ENCODE results near the gene CTNNA3.
"Not testable (repeated sequence)": the region's sequence is repeated elsewhere in the genome, so short reads cannot be mapped to it uniquely, and the experiment has no call there.

The CTNNA3 gene

DNA sequence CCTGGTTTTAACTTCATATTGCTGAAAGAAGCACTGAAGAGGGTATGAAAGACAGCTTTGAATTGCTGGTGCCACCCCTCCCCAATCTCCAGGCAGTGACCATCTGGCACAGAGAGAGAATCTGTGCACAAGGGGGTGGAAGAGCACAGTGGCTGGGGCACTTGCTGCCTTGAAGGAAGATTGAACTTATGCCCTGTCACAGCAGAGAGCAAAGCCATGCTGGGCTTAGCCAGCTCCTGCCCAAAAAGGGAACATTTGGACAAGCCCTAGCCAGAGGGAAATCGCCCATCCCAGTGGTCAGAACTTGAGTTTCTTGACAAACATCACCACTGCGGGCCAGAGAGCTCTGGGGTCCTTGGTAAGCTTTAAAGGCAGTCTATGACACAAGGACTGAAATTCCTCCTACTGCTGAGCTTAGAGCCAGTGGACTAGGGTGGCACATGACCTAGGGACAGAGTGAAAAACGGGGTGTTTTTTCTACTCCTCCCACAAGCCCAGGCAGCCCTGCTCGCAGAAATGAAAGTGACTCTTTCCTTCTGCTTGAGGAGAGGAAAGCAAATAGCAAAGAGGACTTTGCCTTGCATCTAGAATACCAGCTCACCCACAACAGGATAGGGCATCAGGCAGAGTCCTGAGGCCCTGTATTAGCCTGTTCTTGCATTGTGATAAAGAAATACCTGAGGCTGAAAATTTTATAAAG, 257.2 kb downstream of the CTNNA3 start:
- H3K4me2 ChIP-seq (ENCODE audit: low read length) = no peak overlapping the region
- no peak overlapping the region for H3K9ac ChIP-seq
- H3K9me3 ChIP-seq (ENCODE audit: control insufficient read depth, low read length) = no peaks in the 10 kb centered on the region
- H3K4me3 ChIP-seq (ENCODE audit: low read depth, low read length) = no peak overlapping the region
- no peak overlapping the region for H3K27ac ChIP-seq
- H3K27me3 ChIP-seq (ENCODE audit: control insufficient read depth, insufficient read depth, low read length) = no peaks in the 10 kb centered on the region
- TF ChIP-seq, protein P1, sequence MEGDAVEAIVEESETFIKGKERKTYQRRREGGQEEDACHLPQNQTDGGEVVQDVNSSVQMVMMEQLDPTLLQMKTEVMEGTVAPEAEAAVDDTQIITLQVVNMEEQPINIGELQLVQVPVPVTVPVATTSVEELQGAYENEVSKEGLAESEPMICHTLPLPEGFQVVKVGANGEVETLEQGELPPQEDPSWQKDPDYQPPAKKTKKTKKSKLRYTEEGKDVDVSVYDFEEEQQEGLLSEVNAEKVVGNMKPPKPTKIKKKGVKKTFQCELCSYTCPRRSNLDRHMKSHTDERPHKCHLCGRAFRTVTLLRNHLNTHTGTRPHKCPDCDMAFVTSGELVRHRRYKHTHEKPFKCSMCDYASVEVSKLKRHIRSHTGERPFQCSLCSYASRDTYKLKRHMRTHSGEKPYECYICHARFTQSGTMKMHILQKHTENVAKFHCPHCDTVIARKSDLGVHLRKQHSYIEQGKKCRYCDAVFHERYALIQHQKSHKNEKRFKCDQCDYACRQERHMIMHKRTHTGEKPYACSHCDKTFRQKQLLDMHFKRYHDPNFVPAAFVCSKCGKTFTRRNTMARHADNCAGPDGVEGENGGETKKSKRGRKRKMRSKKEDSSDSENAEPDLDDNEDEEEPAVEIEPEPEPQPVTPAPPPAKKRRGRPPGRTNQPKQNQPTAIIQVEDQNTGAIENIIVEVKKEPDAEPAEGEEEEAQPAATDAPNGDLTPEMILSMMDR (IDR thresholded peaks at IDR 0.05) = no peak
- H3K36me3 ChIP-seq (ENCODE audit: control insufficient read depth, insufficient read depth, low read length) = no peaks in the 10 kb centered on the region
- no peak overlapping the region for H2AFZ ChIP-seq
- H3K79me2 ChIP-seq = no peaks in the 10 kb centered on the region
- H3K4me1 ChIP-seq = no peaks in the 10 kb centered on the region

DNA sequence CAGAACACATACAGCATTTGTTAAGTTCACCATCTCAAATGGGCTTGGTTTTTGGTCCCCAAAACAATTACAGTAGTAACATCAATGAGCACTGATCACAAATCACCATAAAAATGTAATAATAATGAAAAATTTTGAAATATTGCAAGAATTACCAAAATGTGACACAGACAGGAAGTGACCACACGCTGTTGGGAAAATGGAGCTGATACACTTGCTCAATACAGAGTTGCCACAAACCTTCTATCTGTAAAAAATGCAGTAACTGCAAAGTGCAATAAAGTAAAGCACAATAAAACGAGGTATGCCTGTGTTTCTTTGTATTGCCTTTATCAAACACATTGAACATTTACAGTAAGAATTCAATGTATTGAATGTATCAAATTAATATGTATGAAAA, 262.7 kb downstream of the CTNNA3 start:
- no peaks in the 10 kb centered on the region for H3K27me3 ChIP-seq (ENCODE audit: control insufficient read depth, insufficient read depth, low read length)
- H3K36me3 ChIP-seq (ENCODE audit: control insufficient read depth, insufficient read depth, low read length) = no peaks in the 10 kb centered on the region
- no peak overlapping the region for H3K9ac ChIP-seq
- H3K79me2 ChIP-seq = no peaks in the 10 kb centered on the region
- TF ChIP-seq, protein P1 (IDR thresholded peaks at IDR 0.05) = no peak
- no peaks in the 10 kb centered on the region for H3K4me1 ChIP-seq
- H3K4me3 ChIP-seq (ENCODE audit: low read depth, low read length) = no peak overlapping the region
- H2AFZ ChIP-seq = no peak overlapping the region
- H3K27ac ChIP-seq = no peak overlapping the region
- no peaks in the 10 kb centered on the region for H3K9me3 ChIP-seq (ENCODE audit: control insufficient read depth, low read length)
- H3K4me2 ChIP-seq (ENCODE audit: low read length) = no peak overlapping the region

DNA sequence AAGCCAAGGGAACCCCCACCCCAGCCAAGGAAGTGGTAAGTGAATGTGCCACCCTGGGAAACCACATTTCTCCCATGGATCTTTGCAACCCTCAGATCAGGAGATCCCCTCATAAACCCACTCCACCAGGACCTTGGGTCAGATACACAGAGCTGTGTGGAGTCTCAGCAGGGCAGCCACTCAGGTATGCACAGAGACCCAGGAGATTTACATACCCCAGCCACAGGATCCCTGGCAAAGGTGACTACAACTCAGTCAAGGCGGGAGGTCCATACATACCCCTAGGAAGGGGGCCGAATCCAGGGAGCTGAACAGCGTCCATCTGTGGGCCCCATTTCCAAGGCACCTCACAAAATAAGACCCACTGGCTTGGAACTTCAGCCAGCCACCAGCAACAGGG, 293.4 kb downstream of the CTNNA3 start:
- Histone ChIP-seq H3K9ac (no peak overlapping the region), H2AFZ (no peak overlapping the region), H3K4me2 (ENCODE audit: low read length) (no peak overlapping the region), H3K4me3 (ENCODE audit: low read depth, low read length) (no peak overlapping the region), H3K36me3 (ENCODE audit: control insufficient read depth, insufficient read depth, low read length) (no peaks in the 10 kb centered on the region), H3K9me3 (ENCODE audit: control insufficient read depth, low read length) (no peaks in the 10 kb centered on the region), H3K27ac (no peak overlapping the region), H3K79me2 (no peaks in the 10 kb centered on the region), H3K4me1 (no peaks in the 10 kb centered on the region), H3K27me3 (ENCODE audit: control insufficient read depth, insufficient read depth, low read length) (no peaks in the 10 kb centered on the region)
- TF ChIP-seq, protein P1 (IDR thresholded peaks at IDR 0.05) = no peak

DNA sequence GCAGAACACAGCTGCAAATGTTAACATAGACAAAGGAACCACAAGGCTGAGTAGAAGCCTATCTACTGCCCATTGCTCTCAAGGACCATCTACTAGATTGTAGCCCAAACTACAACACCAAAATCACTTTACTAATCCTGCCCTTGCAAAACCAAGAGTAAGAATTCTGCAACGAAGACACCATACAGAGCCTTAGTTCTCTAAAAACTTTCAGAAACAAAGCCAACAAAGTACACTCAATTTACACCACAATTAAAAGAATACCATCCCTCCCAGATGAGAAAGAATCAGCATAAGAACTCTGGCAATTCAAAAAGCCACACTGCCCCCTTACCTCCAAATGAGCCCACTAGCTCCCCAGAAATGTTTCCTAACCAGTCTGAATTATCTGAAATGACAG, 294.3 kb downstream of the CTNNA3 start:
- H2AFZ ChIP-seq = no peak overlapping the region
- no peak overlapping the region for H3K4me3 ChIP-seq (ENCODE audit: low read depth, low read length)
- TF ChIP-seq, protein P1 (IDR thresholded peaks at IDR 0.05) = no peak
- H3K9me3 ChIP-seq (ENCODE audit: control insufficient read depth, low read length) = no peaks in the 10 kb centered on the region
- no peak overlapping the region for H3K27ac ChIP-seq
- H3K4me1 ChIP-seq = no peaks in the 10 kb centered on the region
- H3K79me2 ChIP-seq = no peaks in the 10 kb centered on the region
- H3K36me3 ChIP-seq (ENCODE audit: control insufficient read depth, insufficient read depth, low read length) = no peaks in the 10 kb centered on the region
- H3K9ac ChIP-seq = no peak overlapping the region
- no peak overlapping the region for H3K4me2 ChIP-seq (ENCODE audit: low read length)
- H3K27me3 ChIP-seq (ENCODE audit: control insufficient read depth, insufficient read depth, low read length) = no peaks in the 10 kb centered on the region

DNA sequence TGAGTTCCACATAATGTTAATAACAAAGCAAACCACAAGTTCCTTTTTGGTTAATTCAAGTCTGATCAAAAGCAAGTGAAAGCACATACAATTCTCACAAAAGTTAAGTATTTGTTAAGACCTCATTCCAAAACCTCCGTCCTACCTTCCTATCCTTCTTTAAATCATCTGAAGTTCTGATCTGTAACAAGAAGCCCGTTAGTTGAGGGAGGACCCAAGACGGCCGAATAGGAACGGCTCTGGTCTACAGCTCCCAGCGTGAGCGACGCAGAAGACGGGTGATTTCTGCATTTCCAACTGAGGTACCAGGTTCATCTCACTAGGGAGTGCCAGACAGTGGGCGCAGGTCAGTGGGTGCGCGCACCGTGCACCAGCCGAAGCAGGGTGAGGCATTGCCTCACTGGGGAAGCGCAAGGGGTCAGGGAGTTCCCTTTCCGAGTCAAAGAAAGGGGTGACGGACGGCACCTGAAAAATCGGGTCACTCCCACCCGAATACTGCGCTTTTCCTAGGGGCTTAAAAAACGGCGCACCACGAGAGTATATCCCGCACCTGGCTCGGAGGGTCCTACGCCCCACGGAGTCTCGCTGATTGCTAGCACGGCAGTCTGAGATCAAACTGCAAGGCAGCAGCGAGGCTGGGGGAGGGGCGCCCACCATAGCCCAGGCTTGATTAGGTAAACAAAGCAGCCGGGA, 309.0 kb downstream of the CTNNA3 start:
- H3K9ac ChIP-seq; H3K79me2 ChIP-seq; H3K27me3 ChIP-seq (ENCODE audit: control insufficient read depth, insufficient read depth, low read length); H3K4me1 ChIP-seq; H3K4me2 ChIP-seq (ENCODE audit: low read length); H3K9me3 ChIP-seq (ENCODE audit: control insufficient read depth, low read length); H3K4me3 ChIP-seq (ENCODE audit: low read depth, low read length); H2AFZ ChIP-seq; H3K27ac ChIP-seq; H3K36me3 ChIP-seq (ENCODE audit: control insufficient read depth, insufficient read depth, low read length): not testable (repeated sequence)

Data from parathyroid adenoma (tissue), 2 donors.